Activated B cell treated with CpG ODN at 0.5 μM for 24 hours (primary cell): Measurements from ENCODE around the gene THSD4. TPM values are rescaled to one million over a fixed set of nuclear protein-coding genes. Genes with fewer than 3 reads are reported as not detected.
"Not testable (repeated sequence)": the region's sequence is repeated elsewhere in the genome, so short reads cannot be mapped to it uniquely, and the experiment has no call there.

ENCODE experiments used
- ATAC-seq: fragments of 200-7000 bp; cut with Tn5 transposase; one replicate; pipeline ENCODE4 v1.10.0; 2021; ENCODE audit warnings: low read depth, mild to moderate bottlenecking, moderate library complexity
- CTCF ChIA-PET: fragments of 350-600 bp; sonication (Branson Sonifier 250); formaldehyde crosslinking; loops from one replicate; lab custom pipeline; 2021; ENCODE audit warnings: antibody characterized with exemption; lab: Charles Lee
- POLR2A ChIA-PET: fragments of 350-600 bp; sonication (Branson Sonifier 250); formaldehyde crosslinking; loops from one replicate; lab custom pipeline; 2021; ENCODE audit warnings: antibody characterized with exemption; lab: Charles Lee
- DNase-seq: peaks from one replicate; pipeline ENCODE4 v3.0.0; 2022
- H3K27ac Mint-ChIP-seq: one replicate; pipeline ENCODE4 v1.8.0; 2020; ENCODE audit warnings: mixed read lengths
- H3K27me3 Mint-ChIP-seq: one replicate; pipeline ENCODE4 v1.8.0; 2021; ENCODE audit warnings: mixed read lengths
- H3K36me3 Mint-ChIP-seq: one replicate; pipeline ENCODE4 v1.8.0; 2021; ENCODE audit warnings: low read depth, mixed read lengths
- H3K4me1 Mint-ChIP-seq: one replicate; pipeline ENCODE4 v1.8.0; 2021; ENCODE audit warnings: mixed read lengths
- H3K4me3 Mint-ChIP-seq: one replicate; pipeline ENCODE4 v1.8.0; 2020; ENCODE audit warnings: mild to moderate bottlenecking, mixed read lengths
- H3K9me3 Mint-ChIP-seq: one replicate; pipeline ENCODE4 v1.8.0; 2020; ENCODE audit warnings: mixed read lengths
- intact Hi-C: fragments of 100-400 bp; cut with micrococcal nuclease; formaldehyde crosslinking; loops from one replicate; pipeline ENCODE4 v1.15.1; 2024
- total RNA-seq: library from RNA; stranded (reverse); gene quantifications from 2 replicates; pipeline ENCODE4 v1.2.3, GENCODE V29; 2022
- TF ChIP-seq, protein P1 (sequence below): fragments of 200-600 bp; IDR thresholded peaks from one replicate; pipeline ENCODE4 v1.8.0; 2022; ENCODE audit warnings: antibody characterized with exemption, mild to moderate bottlenecking

Gene THSD4
- total RNA-seq, 1 donor from 2014 or later: not detected

GRCh38 chr15:71125831-71126450 is 10.7 kb downstream of the THSD4 start:
- Mint-ChIP-seq H3K27me3 (peaks cover 8% of the 10 kb centered on the region), H3K36me3 (no peaks in the 10 kb centered on the region), H3K9me3 (no peaks in the 10 kb centered on the region), H3K27ac (no peak overlapping the region), H3K4me1 (no peaks in the 10 kb centered on the region), H3K4me3 (no peak overlapping the region)
- no peak for DNase-seq
- intact Hi-C loops: no loop called here
- POLR2A ChIA-PET: no interaction called here
- ATAC-seq: no peak
- CTCF ChIA-PET: no interaction called here
- TF ChIP-seq, protein P1, sequence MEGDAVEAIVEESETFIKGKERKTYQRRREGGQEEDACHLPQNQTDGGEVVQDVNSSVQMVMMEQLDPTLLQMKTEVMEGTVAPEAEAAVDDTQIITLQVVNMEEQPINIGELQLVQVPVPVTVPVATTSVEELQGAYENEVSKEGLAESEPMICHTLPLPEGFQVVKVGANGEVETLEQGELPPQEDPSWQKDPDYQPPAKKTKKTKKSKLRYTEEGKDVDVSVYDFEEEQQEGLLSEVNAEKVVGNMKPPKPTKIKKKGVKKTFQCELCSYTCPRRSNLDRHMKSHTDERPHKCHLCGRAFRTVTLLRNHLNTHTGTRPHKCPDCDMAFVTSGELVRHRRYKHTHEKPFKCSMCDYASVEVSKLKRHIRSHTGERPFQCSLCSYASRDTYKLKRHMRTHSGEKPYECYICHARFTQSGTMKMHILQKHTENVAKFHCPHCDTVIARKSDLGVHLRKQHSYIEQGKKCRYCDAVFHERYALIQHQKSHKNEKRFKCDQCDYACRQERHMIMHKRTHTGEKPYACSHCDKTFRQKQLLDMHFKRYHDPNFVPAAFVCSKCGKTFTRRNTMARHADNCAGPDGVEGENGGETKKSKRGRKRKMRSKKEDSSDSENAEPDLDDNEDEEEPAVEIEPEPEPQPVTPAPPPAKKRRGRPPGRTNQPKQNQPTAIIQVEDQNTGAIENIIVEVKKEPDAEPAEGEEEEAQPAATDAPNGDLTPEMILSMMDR: no peak

DNA sequence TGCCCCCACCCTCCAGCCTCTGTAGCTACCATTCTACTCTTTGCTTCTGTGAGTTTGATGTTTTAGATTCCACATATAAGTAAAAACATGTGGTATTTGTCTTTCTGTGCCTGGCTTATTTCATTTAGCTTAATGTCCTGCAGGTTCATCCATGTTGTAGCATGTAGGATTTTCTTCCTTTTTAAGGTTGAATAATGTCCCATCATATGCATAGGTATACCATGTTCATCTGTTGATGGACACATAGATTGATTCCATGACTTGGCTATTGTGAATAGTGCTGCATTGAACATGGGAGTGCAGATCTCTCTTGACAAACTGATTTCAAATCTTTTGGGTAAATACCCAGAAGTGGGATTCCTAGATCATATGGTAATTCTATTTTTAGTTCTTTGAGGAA is 11.8 kb downstream of the THSD4 start:
- no peaks in the 10 kb centered on the region for H3K9me3 Mint-ChIP-seq
- no peaks in the 10 kb centered on the region for H3K4me1 Mint-ChIP-seq
- H3K4me3 Mint-ChIP-seq: no peak overlapping the region
- CTCF ChIA-PET: interaction anchor here (0.6 kb wide), 1 partner anchor 299 kb away, joined by 3 read pairs; no protein-coding TSS in a partner anchor
- TF ChIP-seq, protein P1: no peak
- H3K27ac Mint-ChIP-seq: no peak overlapping the region
- POLR2A ChIA-PET: no interaction called here
- DNase-seq (no peak), ATAC-seq (no peak)
- peaks cover 5% of the 10 kb centered on the region for H3K27me3 Mint-ChIP-seq
- H3K36me3 Mint-ChIP-seq: no peaks in the 10 kb centered on the region
- intact Hi-C loops: no loop called here

DNA sequence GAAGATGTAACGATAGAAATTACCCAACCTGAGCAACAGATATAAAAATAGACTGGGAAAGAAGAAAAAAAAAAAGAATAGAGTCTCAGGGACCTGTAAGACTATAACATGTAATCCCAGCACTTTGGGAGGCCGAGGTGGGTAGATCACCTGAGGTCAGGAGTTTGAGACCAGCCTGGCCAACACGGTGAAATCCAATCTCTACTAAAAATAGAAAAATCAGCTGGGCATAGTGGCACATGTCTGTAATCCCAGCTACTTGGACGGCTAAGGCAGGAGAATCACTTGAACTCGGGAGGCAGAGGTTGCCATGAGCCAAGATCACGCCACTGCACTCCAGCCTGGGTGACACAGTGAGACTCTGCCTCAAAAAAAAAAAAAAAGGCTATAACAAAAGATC is 12.9 kb downstream of the THSD4 start:
- intact Hi-C loops, CTCF ChIA-PET, POLR2A ChIA-PET, H3K27me3 Mint-ChIP-seq, H3K4me3 Mint-ChIP-seq, ATAC-seq, H3K9me3 Mint-ChIP-seq, DNase-seq, H3K36me3 Mint-ChIP-seq, H3K4me1 Mint-ChIP-seq, H3K27ac Mint-ChIP-seq: not testable (repeated sequence)

GRCh38 chr15:71128939-71129562 is 13.8 kb downstream of the THSD4 start:
- intact Hi-C loops: no loop called here
- ChIA-PET POLR2A (no interaction called here), CTCF (no interaction called here)
- ATAC-seq (no peak), DNase-seq (no peak)
- H3K36me3 Mint-ChIP-seq: no peaks in the 10 kb centered on the region
- H3K27ac Mint-ChIP-seq: no peak overlapping the region
- H3K4me3 Mint-ChIP-seq: no peak overlapping the region
- H3K9me3 Mint-ChIP-seq: no peaks in the 10 kb centered on the region
- peaks cover 2% of the 10 kb centered on the region for H3K27me3 Mint-ChIP-seq
- no peaks in the 10 kb centered on the region for H3K4me1 Mint-ChIP-seq
- TF ChIP-seq, protein P1: no peak

DNA sequence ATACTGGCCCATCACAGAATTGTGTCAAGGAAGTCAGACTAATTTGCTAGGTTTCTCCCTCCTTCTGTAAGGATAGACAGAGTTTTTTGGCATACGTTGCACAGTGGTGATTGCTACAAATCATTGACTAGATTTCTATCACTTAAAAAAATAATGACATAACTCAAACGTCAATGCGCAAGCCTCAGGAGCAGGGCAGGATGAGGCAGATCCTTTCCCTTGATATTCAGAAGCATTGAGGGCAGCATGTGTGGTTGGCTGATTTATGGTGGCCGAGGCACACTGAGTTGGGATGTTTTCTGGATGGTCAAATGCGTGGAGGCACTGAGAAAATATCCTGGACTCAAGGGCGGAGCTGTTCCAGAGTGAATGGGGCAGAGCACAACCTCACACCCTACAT is 14.4 kb downstream of the THSD4 start:
- peaks cover 2% of the 10 kb centered on the region for H3K27me3 Mint-ChIP-seq
- no peaks in the 10 kb centered on the region for H3K9me3 Mint-ChIP-seq
- ChIA-PET CTCF (no interaction called here), POLR2A (no interaction called here)
- ATAC-seq: no peak
- TF ChIP-seq, protein P1: no peak
- H3K36me3 Mint-ChIP-seq: no peaks in the 10 kb centered on the region
- no peak for DNase-seq
- no peaks in the 10 kb centered on the region for H3K4me1 Mint-ChIP-seq
- intact Hi-C loops: no loop called here
- no peak overlapping the region for H3K27ac Mint-ChIP-seq
- H3K4me3 Mint-ChIP-seq: no peak overlapping the region
